ENCODE data around the gene TOM1. TPM values are rescaled to one million over a fixed set of nuclear protein-coding genes. Genes with fewer than 3 reads are reported as not detected.

Gene TOM1
- polyA plus RNA-seq, 2 of the 4 experiments (the other 2 are of a cell fraction): 14.5 to 16.6 TPM

GRCh38 chr22:35299673-35300499, at the start of gene TOM1 (continued):
- TF ChIP-seq NR3C1 (IDR thresholded peaks at IDR 0.05): no peak
- no peak for TF ChIP-seq CHD4 (IDR thresholded peaks at IDR 0.05; ENCODE audit: borderline replicate concordance)
- TF ChIP-seq, protein P1, sequence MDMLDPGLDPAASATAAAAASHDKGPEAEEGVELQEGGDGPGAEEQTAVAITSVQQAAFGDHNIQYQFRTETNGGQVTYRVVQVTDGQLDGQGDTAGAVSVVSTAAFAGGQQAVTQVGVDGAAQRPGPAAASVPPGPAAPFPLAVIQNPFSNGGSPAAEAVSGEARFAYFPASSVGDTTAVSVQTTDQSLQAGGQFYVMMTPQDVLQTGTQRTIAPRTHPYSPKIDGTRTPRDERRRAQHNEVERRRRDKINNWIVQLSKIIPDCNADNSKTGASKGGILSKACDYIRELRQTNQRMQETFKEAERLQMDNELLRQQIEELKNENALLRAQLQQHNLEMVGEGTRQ (IDR thresholded peaks at IDR 0.05): peak; percentile 99
- TF ChIP-seq ZC3H11A (IDR thresholded peaks at IDR 0.05): no peak
- no peak for TF ChIP-seq FOSL2 (IDR thresholded peaks at IDR 0.05)
- TF ChIP-seq FOSL2 (CRISPR knock-in tag; IDR thresholded peaks at IDR 0.05): no peak; the same call in 1 of the 2 replicates
- TF ChIP-seq REST (IDR thresholded peaks at IDR 0.05): no peak; the same call in 1 of the 2 replicates
- TF ChIP-seq RCOR1 (IDR thresholded peaks at IDR 0.05; ENCODE audit: low read depth, low read length): no peak
- TF ChIP-seq ZSCAN20 (CRISPR knock-in tag; IDR thresholded peaks at IDR 0.05): no peak
- TF ChIP-seq FOXS1 (CRISPR knock-in tag; IDR thresholded peaks at IDR 0.05): no peak
- no peak for TF ChIP-seq HES2 (IDR thresholded peaks at IDR 0.05)
- no peak for TF ChIP-seq TP53 (CRISPR knock-in tag; IDR thresholded peaks at IDR 0.05)
- no peak for TF ChIP-seq HDAC2 (IDR thresholded peaks at IDR 0.05)
- no peak for TF ChIP-seq ATOH8 (CRISPR knock-in tag; IDR thresholded peaks at IDR 0.05; ENCODE audit: low read depth)
- TF ChIP-seq NFE2L2 (conservative IDR thresholded peaks at IDR 0.05; ENCODE audit: low read length): no peak
- TF ChIP-seq, protein P2, sequence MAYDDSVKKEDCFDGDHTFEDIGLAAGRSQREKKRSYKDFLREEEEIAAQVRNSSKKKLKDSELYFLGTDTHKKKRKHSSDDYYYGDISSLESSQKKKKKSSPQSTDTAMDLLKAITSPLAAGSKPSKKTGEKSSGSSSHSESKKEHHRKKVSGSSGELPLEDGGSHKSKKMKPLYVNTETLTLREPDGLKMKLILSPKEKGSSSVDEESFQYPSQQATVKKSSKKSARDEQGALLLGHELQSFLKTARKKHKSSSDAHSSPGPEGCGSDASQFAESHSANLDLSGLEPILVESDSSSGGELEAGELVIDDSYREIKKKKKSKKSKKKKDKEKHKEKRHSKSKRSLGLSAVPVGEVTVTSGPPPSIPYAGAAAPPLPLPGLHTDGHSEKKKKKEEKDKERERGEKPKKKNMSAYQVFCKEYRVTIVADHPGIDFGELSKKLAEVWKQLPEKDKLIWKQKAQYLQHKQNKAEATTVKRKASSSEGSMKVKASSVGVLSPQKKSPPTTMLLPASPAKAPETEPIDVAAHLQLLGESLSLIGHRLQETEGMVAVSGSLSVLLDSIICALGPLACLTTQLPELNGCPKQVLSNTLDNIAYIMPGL (CRISPR knock-in tag; IDR thresholded peaks at IDR 0.05; ENCODE audit: borderline replicate concordance): no peak
- no peak for TF ChIP-seq EHMT2 (IDR thresholded peaks at IDR 0.05; ENCODE audit: low read depth)
- TF ChIP-seq ZNF302 (CRISPR knock-in tag; IDR thresholded peaks at IDR 0.05): no peak
- TF ChIP-seq RFX5 (IDR thresholded peaks at IDR 0.05): no peak
- no peak for TF ChIP-seq GATA3 (IDR thresholded peaks at IDR 0.05; ENCODE audit: borderline replicate concordance)
- no peak for TF ChIP-seq CHD2 (IDR thresholded peaks at IDR 0.05; ENCODE audit: low read length, partially characterized antibody)

DNA sequence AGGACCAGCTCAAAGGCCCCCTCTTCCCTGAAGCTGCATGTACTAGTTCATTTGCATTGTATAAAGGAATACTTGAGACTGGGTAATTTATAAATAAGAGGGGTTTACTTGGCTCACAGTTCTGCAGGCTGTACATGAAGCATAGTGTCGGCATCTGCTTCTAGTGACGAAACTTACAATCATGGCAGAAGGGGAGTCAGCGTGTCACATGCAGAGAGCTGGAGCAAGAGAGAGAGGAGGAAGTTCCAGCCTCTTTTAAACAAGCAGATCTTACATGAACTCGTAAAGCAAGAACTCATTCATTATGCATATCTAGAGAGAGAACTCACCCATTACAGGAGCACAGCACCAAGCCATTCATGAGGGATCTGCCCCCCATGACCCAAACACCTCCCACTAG, 49.5 kb upstream of the TOM1 start:
- Histone ChIP-seq H3K4me3 (no peak overlapping the region), H3K4me2 (no peak overlapping the region), H3K27ac (no peak overlapping the region), H3K9me3 (no peaks in the 10 kb centered on the region), H3K4me1 (no peaks in the 10 kb centered on the region)
- POLR2A ChIA-PET: no interaction called here
- DNase-seq (ENCODE audit: low read depth in 1 of 2, low spot score in 1 of 2) (no peak), FAIRE-seq (no peak), ATAC-seq (no peak)
- WGBS (ENCODE audit: missing lambda C conversion rate): 78% methylated on average over 4 of the region's 4 CpGs
- CTCF ChIA-PET: no interaction called here
- TF ChIP-seq TP53 (CRISPR knock-in tag; IDR thresholded peaks at IDR 0.05) (no peak), REST (IDR thresholded peaks at IDR 0.05) (no peak), CEBPB (IDR thresholded peaks at IDR 0.05) (no peak), MAX (IDR thresholded peaks at IDR 0.05) (no peak), FOSB (CRISPR knock-in tag; IDR thresholded peaks at IDR 0.05) (no peak), ESRRA (IDR thresholded peaks at IDR 0.05; ENCODE audit: borderline replicate concordance, low read length) (no peak), TFCP2L1 (CRISPR knock-in tag; IDR thresholded peaks at IDR 0.05) (no peak), BCL3 (IDR thresholded peaks at IDR 0.05) (no peak)
